ENCODE results near the gene C15orf61. TPM values are rescaled to one million over a fixed set of nuclear protein-coding genes. Genes with fewer than 3 reads are reported as not detected.

The C15orf61 gene
- total and polyA plus RNA-seq, 4 donors: 2.1 to 5.8 (median 4.1) TPM

GRCh38 chr15:67564968-67565345 is 44.0 kb downstream of the C15orf61 start:
- H3K36me3 ChIP-seq (ENCODE audit: control insufficient read depth in 4 of 4, insufficient read depth in 4 of 4, low read length in 4 of 4): peaks cover 0 to 2% (median under 1%) of the 10 kb centered on the region in 4 donors
- no peak overlapping the region for H3K27ac ChIP-seq (ENCODE audit: low read depth in 1 of 2, low read length in 1 of 2)
- H3K4me1 ChIP-seq (ENCODE audit: control insufficient read depth in 5 of 5, insufficient read depth in 5 of 5, low read length in 5 of 5): peaks cover 0 to 3% (median 0%) of the 10 kb centered on the region in 5 donors
- H3K9me3 ChIP-seq (ENCODE audit: control insufficient read depth in 4 of 4, insufficient read depth in 3 of 4, low read length in 3 of 4): no peaks in the 10 kb centered on the region
- no peak for TF ChIP-seq CTCF (IDR thresholded peaks at IDR 0.05; ENCODE audit: control extremely low read depth, extremely low read depth)
- H3K27me3 ChIP-seq (ENCODE audit: control insufficient read depth in 3 of 3, insufficient read depth in 3 of 3, low read length in 2 of 3): no peaks in the 10 kb centered on the region
- H3K4me3 ChIP-seq: no peak overlapping the region
- H3K9ac ChIP-seq (ENCODE audit: insufficient read depth in 1 of 2, low read length in 2 of 2): no peak overlapping the region
- ATAC-seq (ENCODE audit: insufficient read depth, low FRiP score): no peak
- 46 to 70% methylated on average over 3 of the region's 3 CpGs for WGBS, 2 donors
- no peak for DNase-seq

GRCh38 chr15:67569668-67570067 is 48.7 kb downstream of the C15orf61 start:
- 90 to 91% methylated on average over 3 of the region's 3 CpGs for WGBS, 2 donors
- no peak for ATAC-seq (ENCODE audit: insufficient read depth, low FRiP score)
- no peak overlapping the region for H3K9ac ChIP-seq (ENCODE audit: insufficient read depth in 1 of 2, low read length in 2 of 2)
- H3K9me3 ChIP-seq (ENCODE audit: control insufficient read depth in 4 of 4, insufficient read depth in 3 of 4, low read length in 3 of 4): no peaks in the 10 kb centered on the region
- no peak for TF ChIP-seq CTCF (IDR thresholded peaks at IDR 0.05; ENCODE audit: control extremely low read depth, extremely low read depth)
- peaks cover 0 to 1% (median 0%) of the 10 kb centered on the region in 4 donors for H3K36me3 ChIP-seq (ENCODE audit: control insufficient read depth in 4 of 4, insufficient read depth in 4 of 4, low read length in 4 of 4)
- peaks cover 0 to 6% (median 0%) of the 10 kb centered on the region in 5 donors for H3K4me1 ChIP-seq (ENCODE audit: control insufficient read depth in 5 of 5, insufficient read depth in 5 of 5, low read length in 5 of 5)
- H3K27me3 ChIP-seq (ENCODE audit: control insufficient read depth in 3 of 3, insufficient read depth in 3 of 3, low read length in 2 of 3): no peaks in the 10 kb centered on the region
- no peak overlapping the region for H3K27ac ChIP-seq (ENCODE audit: low read depth in 1 of 2, low read length in 1 of 2)
- no peak for DNase-seq
- H3K4me3 ChIP-seq: no peak overlapping the region

GRCh38 chr15:67570875-67571647 is 50.1 kb downstream of the C15orf61 start:
- H3K4me1 ChIP-seq (ENCODE audit: control insufficient read depth in 5 of 5, insufficient read depth in 5 of 5, low read length in 5 of 5): peaks cover 0 to 13% (median 0%) of the 10 kb centered on the region in 5 donors
- H3K27me3 ChIP-seq (ENCODE audit: control insufficient read depth in 3 of 3, insufficient read depth in 3 of 3, low read length in 2 of 3): no peaks in the 10 kb centered on the region
- TF ChIP-seq CTCF (IDR thresholded peaks at IDR 0.05; ENCODE audit: control extremely low read depth, extremely low read depth): no peak
- DNase-seq: no peak
- WGBS, 2 donors: 85 to 90% methylated on average over 4 of the region's 4 CpGs
- H3K9me3 ChIP-seq (ENCODE audit: control insufficient read depth in 4 of 4, insufficient read depth in 3 of 4, low read length in 3 of 4): no peaks in the 10 kb centered on the region
- ATAC-seq (ENCODE audit: insufficient read depth, low FRiP score): no peak
- no peak overlapping the region for H3K27ac ChIP-seq (ENCODE audit: low read depth in 1 of 2, low read length in 1 of 2)
- no peak overlapping the region for H3K9ac ChIP-seq (ENCODE audit: insufficient read depth in 1 of 2, low read length in 2 of 2)
- H3K36me3 ChIP-seq (ENCODE audit: control insufficient read depth in 4 of 4, insufficient read depth in 4 of 4, low read length in 4 of 4): peaks cover 0 to 1% (median 0%) of the 10 kb centered on the region in 4 donors
- no peak overlapping the region for H3K4me3 ChIP-seq
